GM23248 (cell line): ENCODE measurements around the gene WDR18. TPM values are rescaled to one million over a fixed set of nuclear protein-coding genes. Genes with fewer than 3 reads are reported as not detected.

ENCODE experiments used
- DNase-seq: peaks from one replicate; pipeline ENCODE4 v3.0.0-alpha.2; 2015
- H2AFZ ChIP-seq: fragments of 200-600 bp; sonication (generic); 2 replicates; pipeline ENCODE4 v1.6.1; 2016; ENCODE audit warnings: antibody characterized with exemption
- H3F3A ChIP-seq: fragments of 200-600 bp; sonication (generic); 2 replicates; pipeline ENCODE4 v1.6.1; 2016; ENCODE audit warnings: mild to moderate bottlenecking, antibody characterized with exemption, mixed run types; ENCODE audit not compliant: insufficient read depth
- H3K27ac ChIP-seq: fragments of 200-600 bp; sonication (generic); 2 replicates; pipeline ENCODE4 v1.5.1; 2016; ENCODE audit warnings: mild to moderate bottlenecking
- H3K27me3 ChIP-seq: fragments of 200-600 bp; sonication (generic); replicated peaks from 2 replicates; pipeline ENCODE4 v1.6.1; 2016; ENCODE audit warnings: mild to moderate bottlenecking; ENCODE audit not compliant: insufficient read depth
- H3K36me3 ChIP-seq: fragments of 200-600 bp; sonication (generic); 2 replicates; pipeline ENCODE4 v1.6.1; 2016; ENCODE audit warnings: low read depth, mild to moderate bottlenecking
- H3K4me1 ChIP-seq: fragments of 200-600 bp; sonication (generic); 2 replicates; pipeline ENCODE4 v1.6.1; 2016; ENCODE audit warnings: mild to moderate bottlenecking; ENCODE audit not compliant: insufficient read depth
- H3K4me2 ChIP-seq: fragments of 200-600 bp; sonication (generic); one replicate; pipeline ENCODE4 v1.6.1; 2016; ENCODE audit warnings: mild to moderate bottlenecking; ENCODE audit not compliant: unreplicated experiment
- H3K4me3 ChIP-seq: fragments of 200-600 bp; sonication (generic); 2 replicates; pipeline ENCODE4 v1.5.1; 2016; ENCODE audit warnings: mild to moderate bottlenecking
- H3K79me2 ChIP-seq: fragments of 200-600 bp; sonication (generic); 2 replicates; pipeline ENCODE4 v1.6.1; 2016; ENCODE audit warnings: mild to moderate bottlenecking; ENCODE audit not compliant: insufficient read depth
- H3K9ac ChIP-seq: fragments of 200-600 bp; sonication (generic); 2 replicates; pipeline ENCODE4 v1.6.1; 2016; ENCODE audit warnings: mild to moderate bottlenecking
- H3K9me2 ChIP-seq: fragments of 200-600 bp; sonication (generic); 2 replicates; pipeline ENCODE4 v1.6.1; 2016; ENCODE audit warnings: mixed run types, mild to moderate bottlenecking, moderate library complexity; ENCODE audit not compliant: insufficient read depth
- H3K9me3 ChIP-seq: fragments of 200-600 bp; sonication (generic); one replicate; pipeline ENCODE4 v1.6.1; 2017; ENCODE audit warnings: low read depth
- H4K20me1 ChIP-seq: fragments of 200-600 bp; sonication (generic); 2 replicates; pipeline ENCODE4 v1.6.0; 2016; ENCODE audit not compliant: insufficient read depth
- EZH2 ChIP-seq: fragments of 200-600 bp; sonication (generic); IDR thresholded peaks from 2 replicates; pipeline ENCODE4 v1.6.1; 2018; ENCODE audit warnings: antibody characterized with exemption, mild to moderate bottlenecking; ENCODE audit not compliant: insufficient read depth, poor library complexity, severe bottlenecking
- EZH2phosphoT487 ChIP-seq: fragments of 200-600 bp; sonication (generic); IDR thresholded peaks from 2 replicates; pipeline ENCODE4 v1.6.1; 2018; ENCODE audit warnings: antibody characterized with exemption, moderate library complexity, mild to moderate bottlenecking, low read depth; ENCODE audit not compliant: insufficient read depth
- WGBS, 2 experiments: methylation state at CpG; one replicate each; pipeline ENCODE4 v1.1.6; 2015 to 2017; ENCODE audit warnings: low lambda C conversion rate in 2 of 2, low coverage in 1 of 2; ENCODE audit errors: missing lambda C conversion rate in 2 of 2; 5-methylcytosine and 5-hydroxymethylcytosine counted together
- in situ Hi-C: fragments of 300-500 bp; cut with MboI; formaldehyde crosslinking; loops from 2 replicates; pipeline ENCODE4 v1.15.0; 2020
- polyA plus RNA-seq: library from polyadenylated mRNA; unstranded; fragments of >200 nt; fragmentation: Nextera tagmentation; extraction: Ambion mirVana; gene quantifications from 2 replicates; pipeline ENCODE4 v1.2.1, GENCODE V29; 2016
- total RNA-seq: library from RNA; depleted of rRNA; stranded (reverse); fragments of >200 nt; shearing (Covaris generic); gene quantifications from 2 replicates; pipeline ENCODE4 v1.2.3, GENCODE V29; 2014

The WDR18 gene
- total and polyA plus RNA-seq, 2 experiments from 2014 or later, result 83.4 to 157 TPM

DNA sequence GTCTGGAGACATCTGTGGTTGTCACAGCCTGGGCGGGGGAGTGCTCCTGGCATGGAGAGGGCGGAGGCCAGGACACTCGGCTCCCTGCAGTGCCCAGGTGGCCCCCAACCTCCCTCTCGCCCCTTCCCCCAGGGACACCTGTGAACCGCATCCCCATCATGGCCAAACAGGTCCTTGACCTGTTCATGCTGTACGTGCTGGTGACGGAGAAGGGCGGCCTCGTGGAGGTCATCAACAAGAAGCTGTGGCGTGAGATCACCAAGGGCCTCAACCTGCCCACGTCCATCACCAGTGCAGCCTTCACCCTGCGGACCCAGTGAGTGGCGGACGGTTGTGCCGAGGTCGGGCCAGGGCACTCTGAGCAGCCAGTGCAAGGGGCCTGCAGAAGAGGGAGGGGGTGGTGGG is 20.0 kb upstream of the WDR18 start:
- H2AFZ ChIP-seq, result no peak overlapping the region
- TF ChIP-seq EZH2phosphoT487 (no peak), EZH2 (no peak)
- 93 to 97% methylated on average over 15 to 16 of the region's 16 CpGs for WGBS, 2 experiments
- H3K9me3 ChIP-seq, result no peaks in the 10 kb centered on the region
- H3K27ac ChIP-seq, result no peak overlapping the region
- H3K9me2 ChIP-seq, result no peaks in the 10 kb centered on the region
- H3K4me2 ChIP-seq, result no peak overlapping the region
- peaks cover 3% of the 10 kb centered on the region; the same call in 1 of the 2 replicates for H3K4me1 ChIP-seq
- in situ Hi-C loops, result no loop called here
- no peak for DNase-seq
- H3K36me3 ChIP-seq, result peaks cover 28% of the 10 kb centered on the region
- no peak overlapping the region for H3K9ac ChIP-seq
- peaks cover 30% of the 10 kb centered on the region for H3K79me2 ChIP-seq
- no peak overlapping the region for H3K4me3 ChIP-seq
- no peaks in the 10 kb centered on the region for H3K27me3 ChIP-seq
- no peaks in the 10 kb centered on the region for H4K20me1 ChIP-seq
- H3F3A ChIP-seq, result no peaks in the 10 kb centered on the region

DNA sequence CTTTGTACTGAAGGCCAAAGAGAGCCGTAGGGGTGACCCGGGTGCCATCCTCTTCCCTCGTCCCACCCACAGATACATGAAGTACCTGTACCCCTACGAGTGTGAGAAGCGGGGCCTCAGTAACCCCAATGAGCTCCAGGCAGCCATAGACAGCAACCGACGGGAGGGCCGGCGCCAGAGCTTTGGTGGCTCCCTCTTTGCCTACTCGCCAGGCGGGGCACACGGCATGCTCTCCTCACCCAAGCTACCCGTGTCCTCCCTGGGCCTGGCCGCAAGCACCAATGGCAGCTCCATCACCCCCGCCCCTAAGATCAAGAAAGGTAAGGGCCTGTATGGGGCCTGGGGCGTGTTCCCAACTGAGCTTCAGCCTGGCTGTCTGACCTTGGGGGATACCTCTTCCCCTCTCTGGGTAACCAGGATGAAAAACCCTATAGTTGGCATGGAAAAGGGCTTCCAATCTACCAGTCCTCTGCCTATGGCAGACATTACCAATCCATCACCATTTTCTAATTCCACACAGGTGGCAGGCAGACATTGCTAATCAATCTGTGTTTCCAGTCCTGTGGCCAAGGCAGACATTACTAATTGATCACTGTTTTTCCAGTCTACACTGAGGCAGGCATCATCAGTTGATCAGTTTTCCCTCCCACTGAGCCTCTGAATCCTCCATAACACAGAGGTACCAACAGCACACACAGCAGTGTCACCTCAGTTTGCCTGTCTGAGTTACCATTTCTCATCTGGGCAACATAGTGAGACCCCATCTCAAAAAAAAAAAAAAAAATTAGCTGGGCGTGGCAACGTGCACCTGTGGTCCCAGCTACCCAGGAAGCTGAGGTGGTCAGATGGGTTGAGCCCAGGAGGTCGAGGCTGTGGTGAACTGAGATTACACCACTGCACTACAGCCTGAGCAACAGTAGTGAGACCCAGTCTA is 19.1 kb upstream of the WDR18 start:
- Histone ChIP-seq H3K27me3 (no peaks in the 10 kb centered on the region), H3K27ac (no peak overlapping the region), H3K9ac (no peak overlapping the region), H3K9me2 (no peaks in the 10 kb centered on the region), H3K4me1 (peaks cover 3% of the 10 kb centered on the region; the same call in 1 of the 2 replicates), H2AFZ (no peak overlapping the region), H3K4me3 (no peak overlapping the region), H3K9me3 (no peaks in the 10 kb centered on the region), H3K4me2 (no peak overlapping the region), H4K20me1 (no peaks in the 10 kb centered on the region), H3F3A (no peaks in the 10 kb centered on the region), H3K36me3 (peaks cover 36% of the 10 kb centered on the region), H3K79me2 (peaks cover 21% of the 10 kb centered on the region)
- peak; percentile 26 for DNase-seq
- no peak for TF ChIP-seq EZH2
- no peak for TF ChIP-seq EZH2phosphoT487
- in situ Hi-C loops, result no loop called here
- 97 to 99% methylated on average over 19 of the region's 19 CpGs for WGBS, 2 experiments

- Histone ChIP-seq H3K9me2 (no peaks in the 10 kb centered on the region), H3F3A (no peaks in the 10 kb centered on the region), H3K79me2 (peaks cover 14% of the 10 kb centered on the region; the same call in 1 of the 2 replicates), H4K20me1 (no peaks in the 10 kb centered on the region), H3K4me1 (peaks cover 3% of the 10 kb centered on the region; the same call in 1 of the 2 replicates), H3K9me3 (no peaks in the 10 kb centered on the region), H3K4me3 (no peak overlapping the region), H3K27ac (no peak overlapping the region), H3K9ac (no peak overlapping the region), H3K27me3 (no peaks in the 10 kb centered on the region), H3K36me3 (peaks cover 51% of the 10 kb centered on the region), H3K4me2 (no peak overlapping the region), H2AFZ (no peak overlapping the region)
- WGBS, 2 experiments, result 93 to 97% methylated on average over 17 of the region's 17 CpGs
- in situ Hi-C loops, result no loop called here
- TF ChIP-seq EZH2, result no peak
- no peak for TF ChIP-seq EZH2phosphoT487
- no peak for DNase-seq
Measured at GRCh38 chr19:966485-967088, 17.6 kb upstream of the WDR18 start.

DNA sequence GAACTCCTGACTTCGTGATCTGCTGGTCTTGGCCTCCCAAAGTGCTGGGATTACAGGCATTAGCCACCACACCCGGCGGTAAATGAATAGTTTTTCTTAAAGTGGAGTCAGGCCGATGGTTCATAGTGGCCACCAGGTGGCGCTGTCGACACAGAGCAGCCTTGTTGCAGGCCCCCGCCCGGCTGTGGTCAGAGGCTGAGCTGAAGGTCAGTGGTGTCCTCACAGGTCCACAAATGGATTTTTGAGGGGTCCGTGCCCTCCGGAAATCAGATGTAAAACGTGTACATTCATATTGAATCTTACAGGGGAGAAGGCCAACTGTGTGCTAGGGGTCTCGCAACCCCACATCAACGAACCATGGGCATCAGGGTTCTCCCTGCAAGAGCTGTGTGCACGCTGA is 13.4 kb upstream of the WDR18 start:
- no peaks in the 10 kb centered on the region for H3K9me3 ChIP-seq
- no peaks in the 10 kb centered on the region for H3F3A ChIP-seq
- H3K27ac ChIP-seq, result no peak overlapping the region
- no peaks in the 10 kb centered on the region for H3K9me2 ChIP-seq
- no peaks in the 10 kb centered on the region for H3K4me1 ChIP-seq
- H3K4me3 ChIP-seq, result no peak overlapping the region
- H3K79me2 ChIP-seq, result no peaks in the 10 kb centered on the region
- no peaks in the 10 kb centered on the region for H3K27me3 ChIP-seq
- H3K9ac ChIP-seq, result no peak overlapping the region
- in situ Hi-C loops, result no loop called here
- H4K20me1 ChIP-seq, result no peaks in the 10 kb centered on the region
- H2AFZ ChIP-seq, result no peak overlapping the region
- DNase-seq, result peak; percentile 26
- H3K36me3 ChIP-seq, result peaks cover 47% of the 10 kb centered on the region
- TF ChIP-seq EZH2 (no peak), EZH2phosphoT487 (no peak)
- H3K4me2 ChIP-seq, result no peak overlapping the region
- WGBS, 2 experiments, result 95 to 96% methylated on average over 14 of the region's 14 CpGs
